Type B pancreatic cell (in vitro differentiated cells): ENCODE results near the gene EMC1. TPM values are rescaled to one million over a fixed set of nuclear protein-coding genes. Genes with fewer than 3 reads are reported as not detected.
A peak's percentile ranks its signal among the peaks of the same experiment; 100 is the strongest.

Experiments
- DNase-seq: peaks from one replicate; pipeline ENCODE4 v3.0.0; 2021; ENCODE audit warnings: mixed read lengths; ENCODE audit not compliant: unreplicated experiment; ENCODE audit errors: extremely low spot score
- H3K27ac Mint-ChIP-seq: 2 replicates; pipeline ENCODE4 v1.8.0; 2021; ENCODE audit warnings: mild to moderate bottlenecking, mixed read lengths
- H3K27me3 Mint-ChIP-seq: 2 replicates; pipeline ENCODE4 v1.8.0; 2021; ENCODE audit warnings: mixed read lengths
- H3K36me3 Mint-ChIP-seq: 2 replicates; pipeline ENCODE4 v1.8.0; 2021; ENCODE audit warnings: mixed read lengths
- H3K4me1 Mint-ChIP-seq: one replicate; pipeline ENCODE4 v1.8.0; 2021; ENCODE audit warnings: mixed read lengths; ENCODE audit not compliant: unreplicated experiment
- H3K4me3 Mint-ChIP-seq: 2 replicates; pipeline ENCODE4 v1.8.0; 2021; ENCODE audit warnings: mild to moderate bottlenecking, mixed read lengths
- H3K9me3 Mint-ChIP-seq: 2 replicates; pipeline ENCODE4 v1.8.0; 2021; ENCODE audit warnings: mixed read lengths
- total RNA-seq: library from RNA; stranded (reverse); gene quantifications from 2 replicates; pipeline ENCODE4 v1.2.1, GENCODE V29; 2021; ENCODE audit warnings: low replicate concordance
- TF ChIP-seq, protein P1 (sequence below): fragments of 200-600 bp; sonication (generic); conservative IDR thresholded peaks from 2 replicates; pipeline ENCODE4 v1.5.0; 2021; ENCODE audit warnings: antibody characterized with exemption, mild to moderate bottlenecking

EMC1 gene
- total RNA-seq, 1 donor from 2014 or later = 60.1 TPM

DNA sequence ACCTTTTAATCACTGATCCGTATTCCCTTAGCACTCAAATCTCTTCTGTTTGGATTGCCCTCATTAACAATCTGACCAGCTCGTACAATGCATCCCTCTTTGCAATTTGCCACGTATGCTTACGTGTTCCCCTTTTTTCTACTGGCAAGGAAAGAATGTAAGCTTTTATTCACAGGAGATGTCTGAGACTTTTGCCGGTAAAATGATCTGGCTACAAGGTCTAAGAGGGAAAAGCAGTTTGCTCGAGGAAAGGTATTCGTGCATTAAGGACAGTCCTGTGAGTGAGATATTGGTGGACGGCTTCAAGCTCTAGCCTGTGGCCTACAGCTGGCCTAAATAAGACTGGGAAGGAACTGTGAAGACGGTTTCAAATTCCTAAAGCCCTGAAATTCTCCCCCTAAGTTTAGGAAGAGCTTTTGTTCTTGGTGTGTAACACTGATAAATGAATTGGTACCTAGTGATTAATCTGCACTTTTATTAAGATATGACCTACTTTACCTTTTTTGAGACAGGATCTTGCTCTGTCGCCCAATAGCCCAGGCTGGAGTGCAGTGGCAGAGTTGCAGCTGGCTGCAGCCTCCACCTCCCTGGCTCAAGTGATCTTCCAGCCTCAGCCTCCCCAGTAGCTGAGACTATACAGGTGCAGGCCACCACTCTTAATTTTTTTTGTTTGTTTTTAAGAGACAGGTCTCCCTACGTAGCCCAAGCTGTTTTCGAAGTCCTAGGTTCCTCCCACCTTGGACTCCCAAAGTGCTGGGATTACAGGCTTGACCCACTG lies 40.4 kb downstream of the EMC1 start:
- H3K36me3 Mint-ChIP-seq = peaks cover 6% of the 10 kb centered on the region

DNA sequence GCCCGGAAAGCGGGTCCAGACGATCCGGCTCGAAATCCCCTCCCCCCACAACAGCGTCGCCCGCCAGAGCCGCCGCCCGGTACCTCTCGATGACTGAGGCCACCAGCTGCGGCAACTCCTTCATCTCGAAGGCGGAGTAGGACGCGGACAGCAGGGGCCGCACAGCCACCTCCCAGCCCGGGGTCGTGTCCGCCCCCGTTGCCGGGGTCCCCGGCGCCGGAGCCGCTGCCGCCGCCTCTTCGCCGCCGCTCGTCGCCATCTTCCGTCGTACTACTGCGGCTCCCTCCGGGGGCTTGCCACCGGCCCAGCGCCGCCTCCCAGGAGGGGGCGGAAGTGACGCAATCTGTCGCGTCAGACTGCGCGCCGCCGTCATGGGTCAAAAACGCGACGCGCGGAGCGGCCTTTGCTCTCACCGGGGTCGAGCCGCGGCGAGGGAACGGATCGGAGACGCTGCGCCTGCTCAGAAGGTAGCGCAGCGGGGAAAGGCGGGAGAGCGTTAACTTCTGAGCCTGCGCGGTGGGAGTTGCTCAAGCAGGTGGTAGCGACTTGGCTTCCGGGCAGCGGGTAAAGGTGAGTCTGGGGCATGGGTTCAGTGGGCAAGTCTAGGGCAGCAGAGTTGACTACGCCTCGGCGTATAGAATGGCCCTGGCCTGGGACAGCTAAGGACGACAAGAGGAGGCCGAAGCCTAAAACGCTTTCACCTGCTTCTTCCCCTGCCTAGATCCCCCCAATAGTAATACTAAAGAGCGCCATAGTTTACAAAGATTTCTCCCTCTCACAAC lies 41.1 kb downstream of the EMC1 start, which contains the start of gene UBR4:
Gene UBR4 (minus strand): TSS at position 277 of the 782 bp plus-strand sequence. CDS start 18 bp downstream, at position 259.
- no peaks in the 10 kb centered on the region for H3K9me3 Mint-ChIP-seq
- H3K27me3 Mint-ChIP-seq = no peaks in the 10 kb centered on the region
- peak within 1 kb of the TSS; percentile 99 for H3K27ac Mint-ChIP-seq
- peaks cover 31% of the 10 kb centered on the region for H3K4me1 Mint-ChIP-seq
- H3K36me3 Mint-ChIP-seq = peaks cover 4% of the 10 kb centered on the region
- TF ChIP-seq, protein P1, sequence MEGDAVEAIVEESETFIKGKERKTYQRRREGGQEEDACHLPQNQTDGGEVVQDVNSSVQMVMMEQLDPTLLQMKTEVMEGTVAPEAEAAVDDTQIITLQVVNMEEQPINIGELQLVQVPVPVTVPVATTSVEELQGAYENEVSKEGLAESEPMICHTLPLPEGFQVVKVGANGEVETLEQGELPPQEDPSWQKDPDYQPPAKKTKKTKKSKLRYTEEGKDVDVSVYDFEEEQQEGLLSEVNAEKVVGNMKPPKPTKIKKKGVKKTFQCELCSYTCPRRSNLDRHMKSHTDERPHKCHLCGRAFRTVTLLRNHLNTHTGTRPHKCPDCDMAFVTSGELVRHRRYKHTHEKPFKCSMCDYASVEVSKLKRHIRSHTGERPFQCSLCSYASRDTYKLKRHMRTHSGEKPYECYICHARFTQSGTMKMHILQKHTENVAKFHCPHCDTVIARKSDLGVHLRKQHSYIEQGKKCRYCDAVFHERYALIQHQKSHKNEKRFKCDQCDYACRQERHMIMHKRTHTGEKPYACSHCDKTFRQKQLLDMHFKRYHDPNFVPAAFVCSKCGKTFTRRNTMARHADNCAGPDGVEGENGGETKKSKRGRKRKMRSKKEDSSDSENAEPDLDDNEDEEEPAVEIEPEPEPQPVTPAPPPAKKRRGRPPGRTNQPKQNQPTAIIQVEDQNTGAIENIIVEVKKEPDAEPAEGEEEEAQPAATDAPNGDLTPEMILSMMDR = no peak
- peak within 1 kb of the TSS; percentile 94 for H3K4me3 Mint-ChIP-seq
- peak; percentile 96 for DNase-seq

More for the DNA sequence above, 40.4 kb downstream of the EMC1 start:
- Mint-ChIP-seq H3K27me3 (no peaks in the 10 kb centered on the region), H3K27ac (peak overlapping the region; percentile 99), H3K4me3 (peak overlapping the region; percentile 94), H3K4me1 (peaks cover 31% of the 10 kb centered on the region), H3K9me3 (no peaks in the 10 kb centered on the region)
- DNase-seq = no peak
- TF ChIP-seq, protein P1 = no peak

DNA sequence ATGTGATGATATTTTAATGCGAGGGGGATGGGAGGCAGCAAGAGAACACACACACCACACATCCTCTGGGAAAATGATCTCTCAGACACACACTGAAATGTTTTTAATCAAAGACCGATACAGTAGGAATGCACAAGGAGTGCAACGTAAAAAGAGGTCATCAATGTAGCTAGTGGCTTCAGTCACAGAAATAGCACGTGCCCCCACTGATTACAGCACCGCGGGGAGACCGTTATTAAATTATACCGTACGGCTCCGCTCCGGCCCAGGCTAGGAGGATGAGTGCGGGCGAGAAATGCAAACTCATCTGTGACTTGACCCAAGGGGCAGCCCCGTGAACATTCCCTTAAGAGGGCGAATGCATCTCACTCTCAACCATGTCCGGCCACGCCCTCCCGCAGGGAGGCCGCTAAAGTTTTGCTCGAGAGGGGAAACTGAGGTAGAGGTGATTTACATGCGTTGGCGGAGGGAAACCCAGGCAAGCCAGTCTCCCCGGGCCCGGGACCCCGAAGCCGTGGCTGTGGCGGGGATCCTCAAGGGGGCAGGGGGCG lies 41.8 kb downstream of the EMC1 start:
- Mint-ChIP-seq H3K36me3 (peaks cover 3% of the 10 kb centered on the region), H3K27ac (peak overlapping the region; percentile 93), H3K9me3 (no peaks in the 10 kb centered on the region), H3K4me1 (peaks cover 31% of the 10 kb centered on the region), H3K27me3 (no peaks in the 10 kb centered on the region), H3K4me3 (peak overlapping the region; percentile 94)
- DNase-seq = no peak
- TF ChIP-seq, protein P1 = no peak

DNA sequence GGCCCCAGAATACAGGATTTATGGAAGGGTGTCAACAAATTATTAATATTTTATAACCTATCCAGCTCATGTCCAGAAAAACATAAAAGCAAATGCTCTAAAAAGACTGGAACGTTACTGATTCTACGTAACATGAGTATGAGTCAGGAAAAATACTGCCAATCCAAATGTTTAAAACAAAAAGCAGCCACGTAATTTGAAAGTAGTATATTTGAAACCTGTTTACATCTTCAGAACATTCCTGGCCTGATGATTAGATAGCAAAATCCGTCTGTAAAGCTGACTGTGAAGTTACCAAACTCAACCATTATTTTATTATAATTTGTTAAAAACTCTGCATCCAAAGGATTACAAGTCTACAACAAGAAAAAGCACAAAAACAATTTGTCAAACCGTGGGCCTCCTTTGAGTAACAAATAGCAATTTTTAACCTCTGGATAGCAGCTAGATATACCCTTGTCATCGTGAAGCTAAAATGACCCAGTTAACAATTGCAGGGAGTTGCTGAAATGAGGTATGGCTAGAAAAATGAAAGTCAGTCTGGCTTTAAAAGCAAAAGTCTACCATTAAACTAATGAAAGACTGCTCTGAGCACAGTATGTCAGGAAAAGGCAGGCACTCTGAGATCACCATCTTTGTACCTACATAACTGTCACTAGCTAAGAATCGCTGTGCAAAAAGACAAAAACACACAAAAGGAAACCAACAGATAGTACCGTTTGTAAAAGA lies 42.5 kb downstream of the EMC1 start:
- no peaks in the 10 kb centered on the region for H3K9me3 Mint-ChIP-seq
- peaks cover 31% of the 10 kb centered on the region for H3K4me1 Mint-ChIP-seq
- H3K27me3 Mint-ChIP-seq = no peaks in the 10 kb centered on the region
- peaks cover 3% of the 10 kb centered on the region for H3K36me3 Mint-ChIP-seq
- no peak for DNase-seq
- peak overlapping the region; percentile 93 for H3K27ac Mint-ChIP-seq
- TF ChIP-seq, protein P1 = no peak
- H3K4me3 Mint-ChIP-seq = peak overlapping the region; percentile 94

DNA sequence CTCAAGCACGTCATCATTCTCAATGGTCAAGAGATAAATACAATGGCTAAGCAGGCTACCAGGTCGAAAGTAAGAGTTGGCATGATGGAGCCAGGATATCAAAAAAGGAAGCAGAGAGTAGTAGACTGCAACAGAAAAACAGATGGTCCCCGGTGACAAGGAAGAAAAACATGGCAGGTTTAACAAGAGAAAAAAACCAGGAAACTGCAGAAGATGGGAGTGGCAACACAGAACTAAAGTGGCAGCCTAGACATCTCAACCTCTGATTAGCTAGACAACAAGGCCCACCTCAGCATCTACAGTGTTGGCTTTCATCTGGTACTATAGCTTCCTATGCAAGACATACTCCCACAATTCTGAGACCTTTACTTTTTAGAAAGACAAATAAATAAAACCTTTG lies 44.4 kb downstream of the EMC1 start:
- Mint-ChIP-seq H3K36me3 (peaks cover 3% of the 10 kb centered on the region), H3K9me3 (no peaks in the 10 kb centered on the region), H3K27ac (peak overlapping the region; percentile 24), H3K4me3 (peak overlapping the region; percentile 58), H3K4me1 (peaks cover 27% of the 10 kb centered on the region), H3K27me3 (no peaks in the 10 kb centered on the region)
- TF ChIP-seq, protein P1 = no peak
- DNase-seq = no peak
